HG03558 (cell line): ENCODE results near the gene G0S2.
"Not testable (repeated sequence)": the region's sequence is repeated elsewhere in the genome, so short reads cannot be mapped to it uniquely, and the experiment has no call there.

Experiments
- ATAC-seq: cut with Tn5 transposase; IDR thresholded peaks from one replicate; pipeline ENCODE4 v1.9.1; 2021; ENCODE audit warnings: moderate number of reproducible peaks; ENCODE audit not compliant: unreplicated experiment; ENCODE audit errors: extremely low read depth

Gene G0S2

GRCh38 chr1:209673631-209674417 lies 1.4 kb upstream of the G0S2 start:
- ATAC-seq: no peak

GRCh38 chr1:209675565-209676154 lies 448 bp downstream of the G0S2 start:
- ATAC-seq: no peak

GRCh38 chr1:209678981-209679539 lies 3.8 kb downstream of the G0S2 start:
- ATAC-seq: no peak

- no peak for ATAC-seq
Observed at GRCh38 chr1:209685821-209686220, 10.6 kb downstream of the G0S2 start.

GRCh38 chr1:209686322-209686721 lies 11.1 kb downstream of the G0S2 start:
- ATAC-seq: no peak

- no peak for ATAC-seq
Observed at GRCh38 chr1:209688746-209689234, 13.6 kb downstream of the G0S2 start.

GRCh38 chr1:209689477-209689876 lies 14.3 kb downstream of the G0S2 start:
- no peak for ATAC-seq

GRCh38 chr1:209691237-209691636 lies 16.0 kb downstream of the G0S2 start:
- no peak for ATAC-seq

- ATAC-seq: no peak
Observed at GRCh38 chr1:209692296-209692695, 17.1 kb downstream of the G0S2 start.

GRCh38 chr1:209692745-209693504 lies 17.7 kb downstream of the G0S2 start:
- ATAC-seq: peak; percentile 53

- ATAC-seq: no peak
Observed at GRCh38 chr1:209696673-209697072, 21.5 kb downstream of the G0S2 start.

- no peak for ATAC-seq
Observed at GRCh38 chr1:209697126-209697525, 21.9 kb downstream of the G0S2 start.

- not testable (repeated sequence) for ATAC-seq
Observed at GRCh38 chr1:209700686-209701085, 25.5 kb downstream of the G0S2 start.

GRCh38 chr1:209702832-209703231 lies 27.6 kb downstream of the G0S2 start:
- no peak for ATAC-seq

GRCh38 chr1:209703834-209704504 lies 28.8 kb downstream of the G0S2 start:
- no peak for ATAC-seq

GRCh38 chr1:209704584-209704983 lies 29.4 kb downstream of the G0S2 start, which contains the start of gene HSD11B1:
HSD11B1 (plus strand) TSS chr1:209704846; CDS start chr1:209704943, 97 bp downstream.
- no peak for ATAC-seq

GRCh38 chr1:209705033-209705598 lies 29.9 kb downstream of the G0S2 start:
- no peak for ATAC-seq

GRCh38 chr1:209706622-209707021 lies 31.4 kb downstream of the G0S2 start:
- ATAC-seq: no peak

GRCh38 chr1:209707308-209707707 lies 32.1 kb downstream of the G0S2 start:
- ATAC-seq: no peak

- ATAC-seq: no peak
Observed at GRCh38 chr1:209708297-209708696, 33.1 kb downstream of the G0S2 start.
